HepG2 (cell line): Measurements from ENCODE around the gene TEX51.

Source experiments
- CBFB ChIP-seq: sonication (generic); formaldehyde crosslinking; IDR thresholded peaks from 2 replicates; pipeline ENCODE4 v1.4.0; 2020; ENCODE audit warnings: missing genetic modification reagents
- CENPX ChIP-seq: sonication (generic); formaldehyde crosslinking; IDR thresholded peaks from 2 replicates; pipeline ENCODE4 v1.9.0; 2021; ENCODE audit warnings: mild to moderate bottlenecking, missing genetic modification reagents, moderate library complexity
- MAFK ChIP-seq, 2 experiments: IDR thresholded peaks in 1 of 2; conservative IDR thresholded peaks in 1 of 2; 2 replicates each; pipeline ENCODE4 v1.6.1; 2011; ENCODE audit warnings: improper control_type of control experiment in 2 of 2, low read length in 2 of 2
- POLR2A ChIP-seq, 2 experiments: IDR thresholded peaks; 2 replicates each; pipeline ENCODE4 v1.6.1; 2011; ENCODE audit warnings: low read depth in 2 of 2, low read length in 2 of 2, mild to moderate bottlenecking in 1 of 2, moderate library complexity in 1 of 2; ENCODE audit not compliant: insufficient read depth in 1 of 2
- TFAP4 ChIP-seq: sonication (generic); IDR thresholded peaks from 2 replicates; pipeline ENCODE4 v1.6.1; 2016; ENCODE audit warnings: low read depth, borderline replicate concordance
- ZBTB33 ChIP-seq: sonication (generic); formaldehyde crosslinking; IDR thresholded peaks from 2 replicates; pipeline ENCODE4 v1.4.0; 2020; ENCODE audit warnings: missing genetic modification reagents
- ZNF790 ChIP-seq: sonication (generic); formaldehyde crosslinking; IDR thresholded peaks from 2 replicates; pipeline ENCODE4 v1.8.0; 2022; ENCODE audit warnings: missing genetic modification reagents, mild to moderate bottlenecking, borderline replicate concordance
- ZSCAN29 ChIP-seq: sonication (generic); formaldehyde crosslinking; conservative IDR thresholded peaks from 2 replicates; pipeline ENCODE4 v1.4.0; 2020; ENCODE audit warnings: mild to moderate bottlenecking, missing genetic modification reagents

- no peak for TF ChIP-seq CENPX (CRISPR knock-in tag)
- TF ChIP-seq MAFK (conservative IDR thresholded peaks at IDR 0.05 in 1 of 2, IDR thresholded peaks at IDR 0.05 in 1 of 2; ENCODE audit: low read length in 2 of 2) = no peak
- no peak for TF ChIP-seq POLR2A (IDR thresholded peaks at IDR 0.05; ENCODE audit: insufficient read depth in 1 of 2, low read depth in 2 of 2, low read length in 2 of 2)
- no peak for TF ChIP-seq ZBTB33 (CRISPR knock-in tag)
- no peak for TF ChIP-seq ZSCAN29 (CRISPR knock-in tag)
- no peak for TF ChIP-seq ZNF790
- no peak for TF ChIP-seq TFAP4
- TF ChIP-seq CBFB (CRISPR knock-in tag) = no peak
Observed at GRCh38 chr2:126899616-126900185, 1.0 kb downstream of the TEX51 start.
